GM23338 (cell line): ENCODE results near the gene PCDH12.

Source experiments
- TF ChIP-seq, protein P1 (sequence below), 2 experiments: fragments of 200-600 bp in 1 of 2; sonication (generic) in 1 of 2; conservative IDR thresholded peaks; 2 replicates each; pipeline versions ENCODE4 v1.5.1 to v1.6.1; 2016 to 2017; ENCODE audit warnings: antibody characterized with exemption in 2 of 2, low read depth in 2 of 2, mild to moderate bottlenecking in 2 of 2, moderate library complexity in 1 of 2
- TF ChIP-seq, protein P2 (sequence below): IDR thresholded peaks from one replicate; pipeline ENCODE4 v1.6.1; 2018; ENCODE audit warnings: antibody characterized with exemption; ENCODE audit not compliant: unreplicated experiment

DNA sequence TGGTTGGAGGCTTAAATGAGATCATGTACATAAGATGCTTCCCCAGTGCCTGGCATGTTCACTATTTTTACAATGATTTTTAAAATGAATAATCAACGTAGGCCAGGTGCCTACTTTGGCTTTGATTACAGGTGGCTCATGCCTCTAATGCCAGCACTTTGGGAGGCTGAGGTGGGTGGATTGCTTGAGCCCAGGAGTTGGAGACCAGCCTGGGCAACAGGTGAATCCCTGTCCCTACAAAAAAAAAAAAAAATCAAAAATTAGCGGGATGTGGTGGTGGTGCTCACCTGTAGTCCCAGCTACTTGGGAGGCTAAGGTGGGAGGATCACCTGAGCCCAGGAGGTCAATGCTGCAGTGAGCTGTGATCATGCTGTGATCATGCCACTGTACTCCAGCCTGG is 9.2 kb downstream of the PCDH12 start:
- TF ChIP-seq, protein P1, sequence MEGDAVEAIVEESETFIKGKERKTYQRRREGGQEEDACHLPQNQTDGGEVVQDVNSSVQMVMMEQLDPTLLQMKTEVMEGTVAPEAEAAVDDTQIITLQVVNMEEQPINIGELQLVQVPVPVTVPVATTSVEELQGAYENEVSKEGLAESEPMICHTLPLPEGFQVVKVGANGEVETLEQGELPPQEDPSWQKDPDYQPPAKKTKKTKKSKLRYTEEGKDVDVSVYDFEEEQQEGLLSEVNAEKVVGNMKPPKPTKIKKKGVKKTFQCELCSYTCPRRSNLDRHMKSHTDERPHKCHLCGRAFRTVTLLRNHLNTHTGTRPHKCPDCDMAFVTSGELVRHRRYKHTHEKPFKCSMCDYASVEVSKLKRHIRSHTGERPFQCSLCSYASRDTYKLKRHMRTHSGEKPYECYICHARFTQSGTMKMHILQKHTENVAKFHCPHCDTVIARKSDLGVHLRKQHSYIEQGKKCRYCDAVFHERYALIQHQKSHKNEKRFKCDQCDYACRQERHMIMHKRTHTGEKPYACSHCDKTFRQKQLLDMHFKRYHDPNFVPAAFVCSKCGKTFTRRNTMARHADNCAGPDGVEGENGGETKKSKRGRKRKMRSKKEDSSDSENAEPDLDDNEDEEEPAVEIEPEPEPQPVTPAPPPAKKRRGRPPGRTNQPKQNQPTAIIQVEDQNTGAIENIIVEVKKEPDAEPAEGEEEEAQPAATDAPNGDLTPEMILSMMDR (conservative IDR thresholded peaks at IDR 0.05; ENCODE audit: low read depth in 2 of 2), result no peak
- TF ChIP-seq, protein P2, sequence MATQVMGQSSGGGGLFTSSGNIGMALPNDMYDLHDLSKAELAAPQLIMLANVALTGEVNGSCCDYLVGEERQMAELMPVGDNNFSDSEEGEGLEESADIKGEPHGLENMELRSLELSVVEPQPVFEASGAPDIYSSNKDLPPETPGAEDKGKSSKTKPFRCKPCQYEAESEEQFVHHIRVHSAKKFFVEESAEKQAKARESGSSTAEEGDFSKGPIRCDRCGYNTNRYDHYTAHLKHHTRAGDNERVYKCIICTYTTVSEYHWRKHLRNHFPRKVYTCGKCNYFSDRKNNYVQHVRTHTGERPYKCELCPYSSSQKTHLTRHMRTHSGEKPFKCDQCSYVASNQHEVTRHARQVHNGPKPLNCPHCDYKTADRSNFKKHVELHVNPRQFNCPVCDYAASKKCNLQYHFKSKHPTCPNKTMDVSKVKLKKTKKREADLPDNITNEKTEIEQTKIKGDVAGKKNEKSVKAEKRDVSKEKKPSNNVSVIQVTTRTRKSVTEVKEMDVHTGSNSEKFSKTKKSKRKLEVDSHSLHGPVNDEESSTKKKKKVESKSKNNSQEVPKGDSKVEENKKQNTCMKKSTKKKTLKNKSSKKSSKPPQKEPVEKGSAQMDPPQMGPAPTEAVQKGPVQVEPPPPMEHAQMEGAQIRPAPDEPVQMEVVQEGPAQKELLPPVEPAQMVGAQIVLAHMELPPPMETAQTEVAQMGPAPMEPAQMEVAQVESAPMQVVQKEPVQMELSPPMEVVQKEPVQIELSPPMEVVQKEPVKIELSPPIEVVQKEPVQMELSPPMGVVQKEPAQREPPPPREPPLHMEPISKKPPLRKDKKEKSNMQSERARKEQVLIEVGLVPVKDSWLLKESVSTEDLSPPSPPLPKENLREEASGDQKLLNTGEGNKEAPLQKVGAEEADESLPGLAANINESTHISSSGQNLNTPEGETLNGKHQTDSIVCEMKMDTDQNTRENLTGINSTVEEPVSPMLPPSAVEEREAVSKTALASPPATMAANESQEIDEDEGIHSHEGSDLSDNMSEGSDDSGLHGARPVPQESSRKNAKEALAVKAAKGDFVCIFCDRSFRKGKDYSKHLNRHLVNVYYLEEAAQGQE, result no peak
